DOHH2 (cell line): ENCODE data around the gene TRIL.

Experiments
- H3F3A ChIP-seq: fragments of 200-600 bp; sonication (generic), shearing (Covaris generic); 2 replicates; pipeline ENCODE4 v1.6.0; 2016; ENCODE audit warnings: antibody characterized with exemption, mild to moderate bottlenecking; ENCODE audit not compliant: control insufficient read depth, insufficient read depth
- H3K27ac ChIP-seq: fragments of 200-600 bp; sonication (generic); 2 replicates; pipeline ENCODE4 v1.5.1; 2014; ENCODE audit warnings: low read depth, mild to moderate bottlenecking, low read length, moderate library complexity
- H3K27me3 ChIP-seq: fragments of 200-600 bp; sonication (generic); 2 replicates; pipeline ENCODE4 v1.6.1; 2014; ENCODE audit warnings: mild to moderate bottlenecking, low read length, mixed read lengths; ENCODE audit not compliant: control insufficient read depth
- H3K36me3 ChIP-seq: fragments of 200-600 bp; sonication (generic); 2 replicates; pipeline ENCODE4 v1.6.1; 2014; ENCODE audit warnings: mild to moderate bottlenecking, low read length, moderate library complexity, mixed read lengths; ENCODE audit not compliant: control insufficient read depth
- H3K4me1 ChIP-seq: fragments of 200-600 bp; sonication (generic); 2 replicates; pipeline ENCODE4 v1.6.1; 2014; ENCODE audit warnings: mild to moderate bottlenecking, low read length, mixed read lengths; ENCODE audit not compliant: control insufficient read depth
- H3K4me2 ChIP-seq: fragments of 200-600 bp; sonication (generic); 2 replicates; pipeline ENCODE4 v1.6.0; 2014; ENCODE audit warnings: mild to moderate bottlenecking, low read length, moderate library complexity
- H3K4me3 ChIP-seq: fragments of 200-600 bp; sonication (generic); 2 replicates; pipeline ENCODE4 v1.5.1; 2014; ENCODE audit warnings: mild to moderate bottlenecking, low read length, mixed read lengths
- H3K79me2 ChIP-seq: fragments of 200-600 bp; sonication (generic); 2 replicates; pipeline ENCODE4 v1.6.1; 2014; ENCODE audit warnings: mild to moderate bottlenecking, low read length, mixed read lengths; ENCODE audit not compliant: control insufficient read depth
- H3K9me2 ChIP-seq: fragments of 200-600 bp; sonication (generic); replicated peaks from 2 replicates; pipeline ENCODE4 v1.6.1; 2014; ENCODE audit warnings: mild to moderate bottlenecking, low read length, mixed read lengths; ENCODE audit not compliant: control insufficient read depth
- H3K9me3 ChIP-seq: fragments of 200-600 bp; sonication (generic); 2 replicates; pipeline ENCODE4 v1.6.1; 2014; ENCODE audit warnings: antibody characterized with exemption, low read length, mixed read lengths; ENCODE audit not compliant: control insufficient read depth, insufficient read depth
- H4K20me1 ChIP-seq: fragments of 200-600 bp; sonication (generic); 2 replicates; pipeline ENCODE4 v1.6.0; 2014; ENCODE audit warnings: low read depth, mild to moderate bottlenecking, antibody characterized with exemption, low read length, moderate library complexity; ENCODE audit not compliant: control insufficient read depth, insufficient read depth
- CTCF ChIP-seq: fragments of 200-600 bp; sonication (generic); IDR thresholded peaks from one replicate; pipeline ENCODE4 v1.5.1; 2014; ENCODE audit warnings: antibody characterized with exemption, mild to moderate bottlenecking, low read depth, low read length; ENCODE audit not compliant: poor library complexity, severe bottlenecking
- EZH2phosphoT487 ChIP-seq: fragments of 200-600 bp; sonication (generic); IDR thresholded peaks from 2 replicates; pipeline ENCODE4 v1.6.1; 2017; ENCODE audit warnings: borderline replicate concordance, mild to moderate bottlenecking, antibody characterized with exemption, low read length, moderate library complexity, mixed read lengths

TRIL gene

GRCh38 chr7:28958235-28958979 lies at the start of gene TRIL:
Gene TRIL, minus strand, starts transcription at chr7:28958330. Its CDS starts 284 bp downstream, at chr7:28958046.
- TF ChIP-seq CTCF (no peak), EZH2phosphoT487 (no peak)
- Histone ChIP-seq H3K79me2 (no peaks in the 10 kb centered on the region), H3K4me2 (no peak within 1 kb of the TSS), H3K36me3 (no peaks in the 10 kb centered on the region), H4K20me1 (no peaks in the 10 kb centered on the region), H3K4me1 (no peaks in the 10 kb centered on the region), H3K9me3 (peaks cover 22% of the 10 kb centered on the region; the same call in 1 of the 2 replicates), H3F3A (no peaks in the 10 kb centered on the region), H3K27me3 (no peaks in the 10 kb centered on the region), H3K9me2 (no peaks in the 10 kb centered on the region), H3K27ac (no peak within 1 kb of the TSS), H3K4me3 (no peak within 1 kb of the TSS)

- Histone ChIP-seq H3F3A (no peaks in the 10 kb centered on the region), H3K36me3 (no peaks in the 10 kb centered on the region)
Observed at GRCh38 chr7:29007127-29007526, 49.0 kb upstream of the TRIL start.

GRCh38 chr7:29005829-29006228 lies 47.7 kb upstream of the TRIL start:
- H3F3A ChIP-seq: no peaks in the 10 kb centered on the region
- TF ChIP-seq EZH2phosphoT487 (no peak), CTCF (no peak)
- no peaks in the 10 kb centered on the region for H3K9me2 ChIP-seq
- no peaks in the 10 kb centered on the region for H3K9me3 ChIP-seq
- no peaks in the 10 kb centered on the region for H3K79me2 ChIP-seq
- no peaks in the 10 kb centered on the region for H3K4me1 ChIP-seq
- H3K4me3 ChIP-seq: no peak overlapping the region
- H3K27me3 ChIP-seq: no peaks in the 10 kb centered on the region
- no peak overlapping the region for H3K4me2 ChIP-seq
- H3K36me3 ChIP-seq: no peaks in the 10 kb centered on the region
- no peaks in the 10 kb centered on the region for H4K20me1 ChIP-seq
- H3K27ac ChIP-seq: no peak overlapping the region

More at GRCh38 chr7:29007127-29007526, 49.0 kb upstream of the TRIL start:
- TF ChIP-seq EZH2phosphoT487 (no peak), CTCF (no peak)
- Histone ChIP-seq H3K27ac (no peak overlapping the region), H3K27me3 (no peaks in the 10 kb centered on the region), H3K9me2 (no peaks in the 10 kb centered on the region), H3K4me2 (no peak overlapping the region), H3K9me3 (no peaks in the 10 kb centered on the region), H3K4me3 (no peak overlapping the region), H3K4me1 (no peaks in the 10 kb centered on the region), H4K20me1 (no peaks in the 10 kb centered on the region), H3K79me2 (no peaks in the 10 kb centered on the region)
